Endodermal cell (in vitro differentiated cells): ENCODE results near the gene SEMA5B. TPM values are rescaled to one million over a fixed set of nuclear protein-coding genes. Genes with fewer than 3 reads are reported as not detected.

Source experiments
- DNase-seq: peaks from one replicate; pipeline ENCODE4 v3.0.0-alpha.2; 2017
- H3K27ac ChIP-seq: 2 replicates; pipeline ENCODE4 v1.5.1; 2013; ENCODE audit warnings: mild to moderate bottlenecking, low read depth, low read length, moderate library complexity
- H3K27me3 ChIP-seq: 2 replicates; pipeline ENCODE4 v1.6.1; 2013; ENCODE audit warnings: mild to moderate bottlenecking, low read length, moderate library complexity; ENCODE audit not compliant: insufficient read depth, control insufficient read depth, poor library complexity, severe bottlenecking
- H3K36me3 ChIP-seq: 2 replicates; pipeline ENCODE4 v1.7.0; 2013; ENCODE audit warnings: mild to moderate bottlenecking, low read length, moderate library complexity; ENCODE audit not compliant: control insufficient read depth, insufficient read depth
- H3K4me1 ChIP-seq: one replicate; pipeline ENCODE4 v1.7.0; 2013; ENCODE audit warnings: low read length; ENCODE audit not compliant: control insufficient read depth, insufficient read depth
- H3K4me3 ChIP-seq: 2 replicates; pipeline ENCODE4 v1.5.1; 2013; ENCODE audit warnings: mild to moderate bottlenecking, low read length, moderate library complexity
- H3K9ac ChIP-seq: 2 replicates; pipeline ENCODE4 v1.6.1; 2013; ENCODE audit warnings: mild to moderate bottlenecking, low read length, moderate library complexity; ENCODE audit not compliant: poor library complexity, severe bottlenecking; ENCODE audit errors: extremely low read depth
- H3K9me3 ChIP-seq: 2 replicates; pipeline ENCODE4 v1.6.1; 2013; ENCODE audit warnings: mild to moderate bottlenecking, low read length, moderate library complexity; ENCODE audit not compliant: control insufficient read depth
- H3K27ac Mint-ChIP-seq: 2 replicates; pipeline ENCODE4 v1.8.0; 2020; ENCODE audit warnings: mixed read lengths
- H3K27me3 Mint-ChIP-seq: 2 replicates; pipeline ENCODE4 v1.8.0; 2021; ENCODE audit warnings: mild to moderate bottlenecking, mixed read lengths; ENCODE audit not compliant: insufficient read depth
- H3K36me3 Mint-ChIP-seq: 2 replicates; pipeline ENCODE4 v1.8.0; 2020; ENCODE audit warnings: low read depth, mixed read lengths
- H3K4me1 Mint-ChIP-seq: 2 replicates; pipeline ENCODE4 v1.8.0; 2020; ENCODE audit warnings: mixed read lengths
- H3K4me3 Mint-ChIP-seq: 2 replicates; pipeline ENCODE4 v1.8.0; 2020; ENCODE audit warnings: mild to moderate bottlenecking, moderate library complexity, mixed read lengths
- H3K9me3 Mint-ChIP-seq: 2 replicates; pipeline ENCODE4 v1.8.0; 2020; ENCODE audit warnings: mild to moderate bottlenecking, mixed read lengths
- CTCF ChIP-seq: fragments of 200-600 bp; sonication (generic); conservative IDR thresholded peaks from 2 replicates; pipeline ENCODE4 v1.5.0; 2021; ENCODE audit warnings: antibody characterized with exemption, mild to moderate bottlenecking
- WGBS, 2 experiments: methylation state at CpG; one replicate each; pipeline versions ENCODE4 v1.1.5 to v1.1.7; 2013; ENCODE audit warnings: missing lambda C conversion rate in 2 of 2, mixed read lengths in 1 of 2; ENCODE audit not compliant: insufficient coverage in 1 of 2, insufficient read length in 1 of 2; 5-methylcytosine and 5-hydroxymethylcytosine counted together
- total RNA-seq, 2 donors: library from RNA; stranded (reverse); fragmentation: NEBNext Ultra II Directional in 1 of 2; extraction: Animal tissue kit (Norgen Biotek cat#: 25700) in 1 of 2; gene quantifications; 2 replicates in 1 of 2; 3 replicates in 1 of 2; pipeline ENCODE4 v1.2.1, GENCODE V29; 2021

Gene SEMA5B
- total RNA-seq, 2 donors from 2014 or later = 37.3 to 45.8 TPM

GRCh38 chr3:122946185-122946584 is 81.4 kb downstream of the SEMA5B start:
- Mint-ChIP-seq H3K4me1 (peaks cover 38% of the 10 kb centered on the region), H3K27ac (no peak overlapping the region), H3K36me3 (peaks cover 9% of the 10 kb centered on the region), H3K27me3 (peaks cover 12% of the 10 kb centered on the region), H3K4me3 (no peak overlapping the region), H3K9me3 (peaks cover 5% of the 10 kb centered on the region)
- H3K27ac ChIP-seq = no peak overlapping the region
- H3K9me3 ChIP-seq = peaks cover 6% of the 10 kb centered on the region
- no peak overlapping the region for H3K9ac ChIP-seq
- peaks cover 12% of the 10 kb centered on the region for H3K4me1 ChIP-seq
- H3K36me3 ChIP-seq = no peaks in the 10 kb centered on the region
- DNase-seq = no peak
- H3K27me3 ChIP-seq = no peaks in the 10 kb centered on the region
- H3K4me3 ChIP-seq = no peak overlapping the region
- TF ChIP-seq CTCF = no peak

- no peak for TF ChIP-seq CTCF
- Histone ChIP-seq H3K9me3 (no peaks in the 10 kb centered on the region), H3K9ac (no peak overlapping the region), H3K4me3 (no peak overlapping the region), H3K36me3 (no peaks in the 10 kb centered on the region), H3K4me1 (peaks cover 12% of the 10 kb centered on the region), H3K27ac (no peak overlapping the region), H3K27me3 (no peaks in the 10 kb centered on the region)
- peaks cover 2% of the 10 kb centered on the region for H3K9me3 Mint-ChIP-seq
- WGBS, 2 experiments = 97% methylated on average over 2 of the region's 2 CpGs; no CpG with 5 or more reads in 1 of the 2 experiments
- H3K36me3 Mint-ChIP-seq = peaks cover 5% of the 10 kb centered on the region
- peaks cover 38% of the 10 kb centered on the region for H3K4me1 Mint-ChIP-seq
- no peak overlapping the region for H3K4me3 Mint-ChIP-seq
- no peak overlapping the region for H3K27ac Mint-ChIP-seq
- peaks cover 12% of the 10 kb centered on the region for H3K27me3 Mint-ChIP-seq
- DNase-seq = no peak
Measured at GRCh38 chr3:122945230-122945629, 82.3 kb downstream of the SEMA5B start.

- no peak overlapping the region for H3K4me3 Mint-ChIP-seq
- WGBS, 2 experiments = 94 to 97% methylated on average over 4 to 7 of the region's 7 CpGs
- H3K27ac Mint-ChIP-seq = no peak overlapping the region
- peak; percentile 47 for DNase-seq
- no peak overlapping the region for H3K9ac ChIP-seq
- peaks cover 10% of the 10 kb centered on the region for H3K27me3 Mint-ChIP-seq
- H3K4me1 ChIP-seq = peaks cover 12% of the 10 kb centered on the region
- no peaks in the 10 kb centered on the region for H3K9me3 ChIP-seq
- H3K9me3 Mint-ChIP-seq = no peaks in the 10 kb centered on the region
- no peak for TF ChIP-seq CTCF
- no peaks in the 10 kb centered on the region for H3K27me3 ChIP-seq
- H3K4me1 Mint-ChIP-seq = peaks cover 38% of the 10 kb centered on the region
- H3K4me3 ChIP-seq = no peak overlapping the region
- H3K36me3 Mint-ChIP-seq = peaks cover 8% of the 10 kb centered on the region
- H3K27ac ChIP-seq = no peak overlapping the region
- H3K36me3 ChIP-seq = no peaks in the 10 kb centered on the region
Measured at GRCh38 chr3:122944671-122945161, 82.8 kb downstream of the SEMA5B start.
